Epithelial cell of proximal tubule (primary cell): Measurements from ENCODE around the gene SERGEF. TPM values are rescaled to one million over a fixed set of nuclear protein-coding genes. Genes with fewer than 3 reads are reported as not detected.

Experiments
- DNase-seq: peaks from one replicate; pipeline ENCODE4 v3.0.0-alpha.2; 2011; ENCODE audit warnings: low read depth
- H3K4me3 ChIP-seq: 2 replicates; pipeline ENCODE4 v1.5.1; 2011; ENCODE audit warnings: low read depth, mild to moderate bottlenecking, low read length
- CTCF ChIP-seq: conservative IDR thresholded peaks from 2 replicates; pipeline ENCODE4 v1.5.1; 2012; ENCODE audit warnings: low read depth, mild to moderate bottlenecking, low read length
- total RNA-seq: library from RNA; depleted of rRNA; stranded (reverse); fragments of >200 nt; gene quantifications from 2 replicates; pipeline ENCODE4 v1.2.3, GENCODE V29; 2015

The SERGEF gene
- total RNA-seq: 22.4 and 30.6 TPM in 2 replicates

DNA sequence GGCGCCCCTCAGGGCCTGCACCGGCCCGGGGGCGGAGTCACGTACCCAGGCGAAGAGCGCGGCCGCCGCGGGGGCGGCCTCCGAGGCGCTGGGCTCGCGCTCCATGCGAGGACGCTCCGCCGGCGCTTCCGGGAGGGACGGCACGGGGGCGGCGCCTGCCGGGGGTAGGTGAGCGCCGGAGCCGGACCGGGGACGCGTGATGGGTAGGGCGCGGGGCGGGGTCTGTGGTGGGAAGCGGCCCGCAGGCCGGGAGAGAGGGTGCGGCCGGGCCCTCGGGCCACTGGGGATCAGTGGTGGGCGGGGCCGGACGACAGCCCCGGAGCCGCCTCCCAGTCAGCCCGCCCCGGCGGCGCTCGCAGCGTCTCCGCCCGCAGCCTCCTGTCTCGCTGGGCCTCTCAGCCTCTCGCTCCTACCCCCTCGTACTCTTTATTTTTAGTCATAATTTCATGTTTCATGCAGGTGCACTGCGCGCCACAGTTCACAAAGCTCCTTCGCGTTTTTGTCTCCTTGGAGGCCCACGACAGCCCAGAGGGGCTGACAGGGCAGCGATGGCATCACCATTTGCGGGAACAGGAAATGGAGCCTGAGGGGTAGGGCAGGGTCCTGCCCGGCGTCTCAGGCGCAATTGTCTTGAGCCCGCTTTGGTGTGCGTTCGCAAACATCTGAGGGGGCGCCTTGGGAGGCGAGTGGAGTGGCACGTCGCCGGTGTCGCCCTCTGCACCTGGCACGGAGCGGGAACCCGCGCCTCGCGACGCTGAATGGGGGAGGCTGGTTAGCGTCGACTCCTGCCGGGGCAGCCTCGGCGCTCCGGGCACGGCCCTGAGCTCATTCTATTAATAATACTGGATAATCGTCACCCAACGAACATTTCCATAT, at the start of gene SERGEF:
Gene SERGEF, minus strand, starts transcription at position 142 of the 876 bp plus-strand sequence. Its CDS starts 37 bp downstream, at position 105.
- DNase-seq: peak; percentile 15
- TF ChIP-seq CTCF: no peak
- peak within 1 kb of the TSS; percentile 83 for H3K4me3 ChIP-seq

GRCh38 chr11:18061351-18061750, 48.5 kb upstream of the SERGEF start:
- no peak overlapping the region for H3K4me3 ChIP-seq
- TF ChIP-seq CTCF: no peak
- no peak for DNase-seq

- H3K4me3 ChIP-seq: no peak overlapping the region
- TF ChIP-seq CTCF: no peak
- no peak for DNase-seq
These were observed 43.8 kb upstream of the SERGEF start for GRCh38 chr11:18056561-18057181.

- no peak overlapping the region for H3K4me3 ChIP-seq
- no peak for TF ChIP-seq CTCF
- DNase-seq: no peak
These were observed 41.8 kb upstream of the SERGEF start for GRCh38 chr11:18054511-18055103.

DNA sequence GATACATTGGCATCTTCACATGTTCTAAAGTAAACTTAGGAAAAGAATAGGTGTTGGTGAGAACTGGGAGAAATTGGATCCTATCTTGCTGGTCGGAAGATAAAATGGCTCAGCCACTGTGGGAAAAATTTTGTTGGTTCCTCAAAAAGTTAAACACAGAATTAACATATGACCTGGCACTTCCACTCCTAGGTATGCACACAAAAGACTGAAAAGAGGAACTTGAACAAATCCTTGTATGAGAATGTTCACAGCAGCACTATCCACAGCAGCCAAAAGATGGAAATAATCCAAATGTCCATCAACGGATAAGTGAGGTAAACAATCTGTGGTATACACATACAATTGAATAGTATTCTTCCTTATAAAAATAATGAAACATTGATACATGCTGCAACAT, 38.0 kb upstream of the SERGEF start:
- TF ChIP-seq CTCF: no peak
- no peak overlapping the region for H3K4me3 ChIP-seq

DNA sequence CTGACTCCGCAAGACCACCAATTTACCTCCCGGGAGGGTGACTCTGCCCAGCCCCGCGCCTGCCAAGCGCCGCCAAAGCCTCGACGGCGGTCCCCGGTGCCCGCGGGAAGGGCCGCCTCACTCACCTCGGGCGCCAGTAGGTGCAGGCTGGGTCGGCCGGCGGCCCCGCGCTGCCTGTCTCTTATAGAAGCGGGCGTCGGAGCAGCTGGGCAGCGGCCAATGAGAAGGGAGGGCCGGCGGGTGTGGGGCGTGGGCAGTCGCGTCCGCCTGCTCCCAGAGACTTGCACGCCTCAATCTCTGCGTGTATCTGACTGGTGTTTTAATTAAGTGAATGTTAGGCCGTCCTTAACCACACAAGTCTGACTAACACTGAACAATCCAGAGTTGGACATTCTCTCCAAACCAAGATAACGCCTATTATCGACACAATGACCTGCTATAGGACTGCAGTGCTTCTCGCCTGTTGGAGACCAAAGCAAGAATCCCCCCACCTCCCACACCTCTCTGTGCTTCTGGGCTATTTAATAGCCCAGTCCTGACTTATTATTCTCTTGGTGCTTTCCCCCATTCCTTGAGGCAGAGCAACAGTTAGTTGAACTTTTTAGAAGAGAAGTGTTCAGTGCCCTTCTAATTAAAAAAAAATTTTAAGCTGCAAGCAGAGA, 33.4 kb upstream of the SERGEF start, which contains the start of gene TPH1:
Gene TPH1, minus strand, starts transcription at position 154 of the 662 bp plus-strand sequence. CDS start 5,507 bp downstream, outside the sequence.
- peak within 1 kb of the TSS; percentile 30 for H3K4me3 ChIP-seq
- no peak for DNase-seq
- TF ChIP-seq CTCF: no peak

More for the DNA sequence above, 38.0 kb upstream of the SERGEF start:
- DNase-seq: no peak
